ENCODE results near the gene MTR.
"Not testable (repeated sequence)": the region's sequence is repeated elsewhere in the genome, so short reads cannot be mapped to it uniquely, and the experiment has no call there.

Gene MTR

GRCh38 chr1:236904892-236905741 is 110.0 kb downstream of the MTR start:
- DNase-seq (ENCODE audit: low spot score): no peak

- DNase-seq (ENCODE audit: low spot score): no peak
Measured at GRCh38 chr1:236907205-236907604, 112.1 kb downstream of the MTR start.

GRCh38 chr1:236908669-236909068 is 113.6 kb downstream of the MTR start:
- no peak for DNase-seq (ENCODE audit: low spot score)

- DNase-seq (ENCODE audit: low spot score): not testable (repeated sequence)
Measured at GRCh38 chr1:236911047-236911446, 116.0 kb downstream of the MTR start.

GRCh38 chr1:236913371-236914037 is 118.4 kb downstream of the MTR start:
- no peak for DNase-seq (ENCODE audit: low spot score)

GRCh38 chr1:236914375-236914774 is 119.3 kb downstream of the MTR start:
- DNase-seq (ENCODE audit: low spot score): no peak

- no peak for DNase-seq (ENCODE audit: low spot score)
Measured at GRCh38 chr1:236916131-236916800, 121.2 kb downstream of the MTR start.

- DNase-seq (ENCODE audit: low spot score): no peak
Measured at GRCh38 chr1:236917448-236917847, 122.4 kb downstream of the MTR start.

- DNase-seq (ENCODE audit: low spot score): no peak
Measured at GRCh38 chr1:236920286-236920894, 125.3 kb downstream of the MTR start.

GRCh38 chr1:236921610-236922009 is 126.5 kb downstream of the MTR start:
- DNase-seq (ENCODE audit: low spot score): no peak

GRCh38 chr1:236922190-236922589 is 127.1 kb downstream of the MTR start:
- DNase-seq (ENCODE audit: low spot score): no peak

GRCh38 chr1:236925386-236925785 is 130.3 kb downstream of the MTR start:
- no peak for DNase-seq (ENCODE audit: low spot score)

- no peak for DNase-seq (ENCODE audit: low spot score)
Measured at GRCh38 chr1:236930503-236930902, 135.4 kb downstream of the MTR start.

- no peak for DNase-seq (ENCODE audit: low spot score)
Measured at GRCh38 chr1:236938760-236939159, 143.7 kb downstream of the MTR start.

GRCh38 chr1:236942431-236942830 is 147.3 kb downstream of the MTR start:
- DNase-seq (ENCODE audit: low spot score): no peak

GRCh38 chr1:236944556-236944955 is 149.5 kb downstream of the MTR start:
- no peak for DNase-seq (ENCODE audit: low spot score)

- DNase-seq (ENCODE audit: low spot score): no peak
Measured at GRCh38 chr1:236945002-236945401, 149.9 kb downstream of the MTR start.

GRCh38 chr1:236947794-236948193 is 152.7 kb downstream of the MTR start:
- no peak for DNase-seq (ENCODE audit: low spot score)

- no peak for DNase-seq (ENCODE audit: low spot score)
Measured at GRCh38 chr1:236948381-236948780, 153.3 kb downstream of the MTR start.

- DNase-seq (ENCODE audit: low spot score): no peak
Measured at GRCh38 chr1:236948996-236949395, 153.9 kb downstream of the MTR start.

- no peak for DNase-seq (ENCODE audit: low spot score)
Measured at GRCh38 chr1:236950365-236950764, 155.3 kb downstream of the MTR start.

- no peak for DNase-seq (ENCODE audit: low spot score)
Measured at GRCh38 chr1:236951672-236952071, 156.6 kb downstream of the MTR start.

Data from HuH-7 (cell line).